T-helper 2 cell treated with Interferon-gamma antibody and Interleukin-4, amounts not matched to agents 5 μg/mL and 100 μg/mL, for 36 hours (primary cell): ENCODE results near the gene CDC42EP1.

Experiments
- DNase-seq: peaks from one replicate; pipeline ENCODE4 v3.0.0; 2021; ENCODE audit warnings: low spot score
- H3K27ac Mint-ChIP-seq: one replicate; pipeline ENCODE4 v1.8.0; 2021; ENCODE audit warnings: mild to moderate bottlenecking, mixed read lengths
- H3K27me3 Mint-ChIP-seq: one replicate; pipeline ENCODE4 v1.8.0; 2021; ENCODE audit warnings: low read depth, mixed read lengths
- H3K36me3 Mint-ChIP-seq: one replicate; pipeline ENCODE4 v1.8.0; 2021; ENCODE audit warnings: low read depth, mixed read lengths
- H3K4me1 Mint-ChIP-seq: one replicate; pipeline ENCODE4 v1.8.0; 2021; ENCODE audit warnings: low read depth, mixed read lengths
- H3K4me3 Mint-ChIP-seq: one replicate; pipeline ENCODE4 v1.8.0; 2022; ENCODE audit warnings: mild to moderate bottlenecking, moderate library complexity, mixed read lengths
- H3K9me3 Mint-ChIP-seq: one replicate; pipeline ENCODE4 v1.8.0; 2021; ENCODE audit warnings: mixed read lengths

CDC42EP1 gene

DNA sequence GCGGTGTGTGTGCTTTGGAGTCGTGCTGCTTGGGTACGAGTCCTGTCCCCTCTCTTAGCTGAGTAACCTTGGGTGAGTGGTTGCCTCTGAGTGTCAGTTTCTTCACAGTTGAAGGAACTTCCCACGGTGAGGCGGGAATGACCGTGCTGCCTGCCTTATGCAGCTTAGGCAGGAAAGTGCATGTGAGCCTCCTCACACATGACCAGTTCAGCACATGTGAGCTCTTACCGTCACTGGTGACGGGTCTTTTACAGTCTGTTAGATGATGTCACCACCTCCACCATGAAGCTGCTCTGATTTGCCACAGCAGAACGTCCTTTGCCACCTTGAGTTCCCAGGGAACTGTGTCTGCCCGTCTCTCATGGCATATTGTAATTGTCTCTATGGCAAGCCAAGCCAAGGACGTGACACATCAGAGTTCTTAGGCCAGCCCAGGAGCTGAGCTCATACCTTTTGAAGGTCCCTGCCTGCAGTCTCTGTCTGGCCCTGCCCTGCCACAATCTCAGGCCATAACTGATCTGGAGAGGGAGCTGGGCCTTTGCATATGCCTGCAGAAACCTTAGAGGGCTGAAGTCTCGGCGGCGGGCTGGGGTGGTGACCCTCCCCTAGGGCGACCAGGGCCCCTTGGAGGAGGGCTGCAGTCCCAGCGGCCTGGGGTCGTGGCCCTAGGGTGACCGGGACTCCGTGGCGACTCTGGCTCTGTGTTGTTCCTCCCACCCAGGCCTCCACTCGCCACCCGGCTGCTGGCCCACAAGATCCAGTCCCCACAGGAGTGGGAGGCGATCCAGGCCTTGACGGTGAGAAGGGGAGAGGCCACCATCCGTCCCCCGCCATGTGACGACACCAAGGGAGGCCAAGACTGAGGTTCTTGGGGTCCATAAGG is 56.2 kb downstream of the CDC42EP1 start:
- H3K27ac Mint-ChIP-seq: no peak overlapping the region
- H3K36me3 Mint-ChIP-seq: peaks cover 14% of the 10 kb centered on the region
- H3K9me3 Mint-ChIP-seq: no peaks in the 10 kb centered on the region
- H3K4me3 Mint-ChIP-seq: no peak overlapping the region
- no peaks in the 10 kb centered on the region for H3K27me3 Mint-ChIP-seq
- no peak for DNase-seq
- H3K4me1 Mint-ChIP-seq: no peaks in the 10 kb centered on the region

DNA sequence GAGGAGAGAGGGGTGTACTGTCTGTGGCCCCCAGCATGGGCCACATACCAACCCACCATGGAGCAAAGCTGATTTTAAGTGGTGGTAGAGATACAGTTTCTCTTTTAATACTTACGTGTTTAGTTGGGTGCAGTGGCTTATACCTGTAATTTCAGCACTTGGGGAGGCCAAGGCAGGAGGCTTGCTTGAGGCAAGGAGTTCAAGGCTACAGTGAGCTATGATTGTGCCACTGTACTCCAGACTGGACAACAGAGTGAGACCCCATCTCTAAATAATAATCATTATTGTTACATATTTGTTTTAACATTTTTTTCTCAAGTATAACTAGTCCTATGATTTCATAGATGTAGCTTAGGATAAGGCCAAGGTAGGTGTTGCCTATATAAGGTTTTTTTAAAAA is 57.2 kb downstream of the CDC42EP1 start:
- Mint-ChIP-seq H3K4me1 (no peaks in the 10 kb centered on the region), H3K27ac (no peak overlapping the region), H3K27me3 (no peaks in the 10 kb centered on the region), H3K36me3 (peaks cover 14% of the 10 kb centered on the region), H3K4me3 (no peak overlapping the region), H3K9me3 (no peaks in the 10 kb centered on the region)
- no peak for DNase-seq

DNA sequence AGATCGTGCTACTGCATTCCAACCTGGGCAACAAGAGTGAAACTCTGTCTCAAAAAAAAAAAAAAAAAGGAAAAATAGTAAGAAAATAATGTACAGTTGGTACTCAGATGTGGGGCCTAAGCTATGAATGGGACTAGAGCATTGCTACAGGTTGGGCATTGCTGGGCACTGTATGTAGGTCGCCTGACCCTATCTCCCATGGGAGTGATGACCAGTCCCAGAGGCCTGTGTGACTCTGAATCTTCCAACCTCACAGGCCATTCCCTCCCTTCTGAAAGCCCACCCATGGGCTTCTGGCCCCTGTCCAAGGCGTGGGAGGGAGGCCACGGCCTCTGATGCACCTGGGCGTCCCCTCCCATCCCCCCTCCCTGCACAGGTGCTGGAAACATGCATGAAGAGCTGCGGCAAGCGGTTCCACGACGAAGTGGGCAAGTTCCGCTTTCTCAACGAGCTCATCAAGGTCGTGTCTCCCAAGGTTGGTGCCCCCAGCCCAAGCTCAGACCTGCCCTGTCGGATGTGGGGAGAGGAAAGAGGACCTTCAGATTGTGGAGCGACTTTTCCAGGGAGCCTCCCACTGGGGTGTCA is 57.9 kb downstream of the CDC42EP1 start:
- no peak for DNase-seq
- Mint-ChIP-seq H3K4me3 (no peak overlapping the region), H3K36me3 (peaks cover 14% of the 10 kb centered on the region), H3K27me3 (no peaks in the 10 kb centered on the region), H3K9me3 (no peaks in the 10 kb centered on the region), H3K4me1 (no peaks in the 10 kb centered on the region), H3K27ac (no peak overlapping the region)

DNA sequence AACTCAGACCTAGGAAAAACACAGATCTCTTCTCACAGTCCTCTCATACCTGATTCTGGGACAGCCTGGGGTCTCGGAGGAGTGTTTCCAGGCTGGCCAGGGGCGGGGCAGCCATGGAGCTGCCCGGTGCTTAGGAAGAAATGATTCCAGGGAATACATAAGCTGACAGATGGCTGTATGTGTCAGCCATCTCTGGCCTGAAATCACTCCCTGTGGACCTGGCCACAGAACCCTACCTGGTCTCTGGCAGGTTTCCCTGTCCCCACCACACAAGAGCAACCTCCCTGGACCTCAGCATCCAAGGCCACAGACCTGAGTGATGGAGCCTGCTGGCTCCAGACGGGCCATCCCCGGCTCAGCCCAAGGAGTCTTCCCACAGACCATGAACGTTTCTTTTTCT is 58.4 kb downstream of the CDC42EP1 start:
- no peak for DNase-seq
- peaks cover 14% of the 10 kb centered on the region for H3K36me3 Mint-ChIP-seq
- no peak overlapping the region for H3K4me3 Mint-ChIP-seq
- peaks cover 2% of the 10 kb centered on the region for H3K4me1 Mint-ChIP-seq
- H3K27me3 Mint-ChIP-seq: no peaks in the 10 kb centered on the region
- no peak overlapping the region for H3K27ac Mint-ChIP-seq
- H3K9me3 Mint-ChIP-seq: no peaks in the 10 kb centered on the region
